Thoracic aorta (tissue), 2 donors: ENCODE data around the gene ZNF394. TPM values are rescaled to one million over a fixed set of nuclear protein-coding genes. Genes with fewer than 3 reads are reported as not detected.

Experiments
- ATAC-seq: fragments of 150-250 bp; one replicate; pipeline ENCODE4 v1.8.0; 2017; ENCODE audit warnings: low read depth; ENCODE audit not compliant: insufficient number of reproducible peaks, low FRiP score
- DNase-seq: peaks from one replicate; pipeline ENCODE4 v3.0.0-alpha.2; 2020; ENCODE audit warnings: low spot score
- H3K27ac ChIP-seq, 2 donors: fragments of 200-600 bp; sonication (generic); 1 replicate in 1 of 2; 2 replicates in 1 of 2; pipeline ENCODE4 v1.5.1; 2016; ENCODE audit warnings: mild to moderate bottlenecking in 2 of 2, moderate library complexity in 2 of 2
- H3K27me3 ChIP-seq: fragments of 200-600 bp; sonication (generic); replicated peaks from 2 replicates; pipeline ENCODE4 v1.6.0; 2016; ENCODE audit warnings: mild to moderate bottlenecking; ENCODE audit not compliant: insufficient read depth
- H3K36me3 ChIP-seq: fragments of 200-600 bp; sonication (generic); one replicate; pipeline ENCODE4 v1.5.1; 2016
- H3K4me1 ChIP-seq, 2 donors: fragments of 200-600 bp; sonication (generic); 1 replicate in 1 of 2; 2 replicates in 1 of 2; pipeline versions ENCODE4 v1.5.1 to v1.6.0; 2016; ENCODE audit warnings: low read depth in 2 of 2, mild to moderate bottlenecking in 1 of 2; ENCODE audit not compliant: control insufficient read depth in 1 of 2
- H3K4me3 ChIP-seq: fragments of 200-600 bp; sonication (generic); 2 replicates; pipeline ENCODE4 v1.5.1; 2016; ENCODE audit warnings: mild to moderate bottlenecking
- H3K9me3 ChIP-seq: fragments of 200-600 bp; sonication (generic); 2 replicates; pipeline ENCODE4 v1.5.1; 2016
- total RNA-seq, 2 donors: library from RNA; depleted of rRNA; stranded (reverse); fragments of >200 nt; gene quantifications; one replicate each; pipeline versions ENCODE4 v1.1.0 to v1.2.3, GENCODE V29; 2016
- TF ChIP-seq, protein P1 (sequence below): fragments of 200-600 bp; sonication (generic); IDR thresholded peaks from one replicate; pipeline ENCODE4 v1.5.1; 2019; ENCODE audit warnings: antibody characterized with exemption

ZNF394 gene
- total RNA-seq, 2 donors from 2014 or later, result 28.4 to 54.9 TPM

DNA sequence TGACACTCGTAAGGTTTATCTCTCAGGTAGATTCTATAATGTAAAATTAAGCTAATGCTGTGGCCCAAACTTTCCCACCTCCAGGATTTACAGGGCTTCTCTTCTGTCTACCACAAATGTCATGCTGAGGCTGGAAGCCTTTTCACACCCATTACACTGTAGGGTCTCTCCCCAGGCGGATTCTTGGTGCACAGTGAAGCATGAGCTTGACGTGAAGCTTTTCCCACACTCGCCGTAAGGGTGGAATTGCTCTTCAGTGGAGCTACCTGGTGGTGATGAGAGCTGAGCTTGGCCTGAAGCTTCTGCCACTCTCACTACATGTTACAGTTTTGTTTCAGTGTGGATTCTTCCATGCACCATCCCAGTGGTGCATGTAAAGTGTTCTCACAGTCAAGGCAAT is 40.5 kb upstream of the ZNF394 start:
- ATAC-seq, result no peak
- DNase-seq, result no peak
- H3K9me3 ChIP-seq, result peaks cover 25% of the 10 kb centered on the region

DNA sequence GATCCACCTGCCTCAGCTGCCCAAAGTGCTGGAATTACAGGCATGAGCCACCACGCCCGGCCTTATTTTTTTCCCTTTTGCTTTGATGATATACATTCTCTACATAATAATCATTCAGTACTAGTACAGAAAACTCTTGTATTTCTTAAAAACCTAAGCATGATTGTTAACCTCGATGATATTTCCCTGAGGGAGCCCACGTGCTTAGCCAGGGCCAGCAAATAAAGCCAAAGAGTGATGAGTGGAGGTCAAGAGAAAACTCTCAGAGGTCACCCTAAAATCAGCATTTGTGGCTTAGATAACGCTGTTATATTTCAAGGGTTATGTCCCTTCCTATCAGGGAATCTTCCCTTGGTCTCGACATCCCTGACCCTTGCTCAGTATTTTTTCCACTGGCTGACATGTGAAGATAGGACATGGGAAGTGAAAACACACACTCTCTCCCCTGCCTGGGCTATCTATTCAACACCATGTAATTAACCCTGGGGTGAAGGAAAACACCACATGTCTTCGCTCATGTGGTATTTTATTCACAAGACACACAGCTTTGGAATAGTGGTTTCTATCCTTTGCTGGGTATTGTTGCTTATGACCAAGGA is 39.2 kb upstream of the ZNF394 start:
- H3K9me3 ChIP-seq, result peaks cover 25% of the 10 kb centered on the region
- no peak overlapping the region for H3K4me3 ChIP-seq
- no peaks in the 10 kb centered on the region for H3K36me3 ChIP-seq
- DNase-seq, result no peak
- H3K27me3 ChIP-seq, result no peaks in the 10 kb centered on the region
- no peak overlapping the region for H3K27ac ChIP-seq
- no peaks in the 10 kb centered on the region for H3K4me1 ChIP-seq
- ATAC-seq, result no peak
- TF ChIP-seq, protein P1, sequence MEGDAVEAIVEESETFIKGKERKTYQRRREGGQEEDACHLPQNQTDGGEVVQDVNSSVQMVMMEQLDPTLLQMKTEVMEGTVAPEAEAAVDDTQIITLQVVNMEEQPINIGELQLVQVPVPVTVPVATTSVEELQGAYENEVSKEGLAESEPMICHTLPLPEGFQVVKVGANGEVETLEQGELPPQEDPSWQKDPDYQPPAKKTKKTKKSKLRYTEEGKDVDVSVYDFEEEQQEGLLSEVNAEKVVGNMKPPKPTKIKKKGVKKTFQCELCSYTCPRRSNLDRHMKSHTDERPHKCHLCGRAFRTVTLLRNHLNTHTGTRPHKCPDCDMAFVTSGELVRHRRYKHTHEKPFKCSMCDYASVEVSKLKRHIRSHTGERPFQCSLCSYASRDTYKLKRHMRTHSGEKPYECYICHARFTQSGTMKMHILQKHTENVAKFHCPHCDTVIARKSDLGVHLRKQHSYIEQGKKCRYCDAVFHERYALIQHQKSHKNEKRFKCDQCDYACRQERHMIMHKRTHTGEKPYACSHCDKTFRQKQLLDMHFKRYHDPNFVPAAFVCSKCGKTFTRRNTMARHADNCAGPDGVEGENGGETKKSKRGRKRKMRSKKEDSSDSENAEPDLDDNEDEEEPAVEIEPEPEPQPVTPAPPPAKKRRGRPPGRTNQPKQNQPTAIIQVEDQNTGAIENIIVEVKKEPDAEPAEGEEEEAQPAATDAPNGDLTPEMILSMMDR, result no peak

More for the DNA sequence above, 40.5 kb upstream of the ZNF394 start:
- Histone ChIP-seq H3K27me3 (no peaks in the 10 kb centered on the region), H3K4me3 (no peak overlapping the region), H3K4me1 (no peaks in the 10 kb centered on the region), H3K27ac (no peak overlapping the region), H3K36me3 (no peaks in the 10 kb centered on the region)
- TF ChIP-seq, protein P1, result no peak

DNA sequence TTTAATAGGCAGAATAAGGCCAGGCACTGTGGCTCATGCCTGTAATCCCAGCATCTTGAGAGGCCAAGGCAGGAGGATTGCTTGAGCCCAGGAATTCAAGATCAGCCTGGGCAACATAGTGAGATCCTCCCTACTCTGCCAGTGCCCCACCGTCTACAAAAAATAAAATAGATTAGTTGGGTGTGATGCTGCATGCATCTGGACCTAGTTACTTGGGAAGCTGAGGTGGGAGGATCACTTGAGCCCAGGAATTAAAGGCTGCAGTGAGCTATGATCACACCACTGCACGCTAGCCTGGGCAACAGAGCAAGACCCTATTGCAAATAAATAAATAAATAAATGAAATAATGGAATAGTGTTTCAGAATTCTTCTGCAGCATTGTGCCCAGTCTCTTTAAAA is 35.6 kb upstream of the ZNF394 start:
- DNase-seq (no peak), ATAC-seq (no peak)
- Histone ChIP-seq H3K4me3 (no peak overlapping the region), H3K27ac (no peak overlapping the region), H3K36me3 (peaks cover 24% of the 10 kb centered on the region), H3K27me3 (no peaks in the 10 kb centered on the region), H3K9me3 (peaks cover 46% of the 10 kb centered on the region), H3K4me1 (no peaks in the 10 kb centered on the region)
- TF ChIP-seq, protein P1, result no peak

DNA sequence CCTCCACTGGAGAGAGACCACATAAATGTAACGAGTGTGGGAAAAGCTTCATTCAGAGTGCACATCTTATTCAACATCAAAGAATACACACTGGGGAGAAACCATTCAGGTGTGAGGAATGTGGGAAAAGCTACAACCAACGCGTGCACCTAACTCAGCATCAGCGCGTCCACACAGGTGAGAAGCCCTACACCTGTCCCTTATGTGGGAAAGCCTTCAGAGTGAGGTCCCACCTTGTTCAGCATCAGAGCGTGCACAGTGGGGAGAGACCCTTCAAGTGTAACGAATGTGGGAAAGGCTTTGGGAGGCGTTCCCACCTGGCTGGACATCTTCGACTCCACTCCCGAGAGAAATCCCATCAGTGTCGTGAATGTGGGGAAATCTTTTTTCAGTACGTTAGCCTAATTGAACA is 31.3 kb upstream of the ZNF394 start:
- no peaks in the 10 kb centered on the region for H3K4me1 ChIP-seq
- H3K4me3 ChIP-seq, result no peak overlapping the region
- TF ChIP-seq, protein P1, result no peak
- DNase-seq, result no peak
- H3K9me3 ChIP-seq, result peaks cover 50% of the 10 kb centered on the region
- peaks cover 59% of the 10 kb centered on the region for H3K36me3 ChIP-seq
- H3K27me3 ChIP-seq, result no peaks in the 10 kb centered on the region
- no peak overlapping the region for H3K27ac ChIP-seq
- no peak for ATAC-seq

DNA sequence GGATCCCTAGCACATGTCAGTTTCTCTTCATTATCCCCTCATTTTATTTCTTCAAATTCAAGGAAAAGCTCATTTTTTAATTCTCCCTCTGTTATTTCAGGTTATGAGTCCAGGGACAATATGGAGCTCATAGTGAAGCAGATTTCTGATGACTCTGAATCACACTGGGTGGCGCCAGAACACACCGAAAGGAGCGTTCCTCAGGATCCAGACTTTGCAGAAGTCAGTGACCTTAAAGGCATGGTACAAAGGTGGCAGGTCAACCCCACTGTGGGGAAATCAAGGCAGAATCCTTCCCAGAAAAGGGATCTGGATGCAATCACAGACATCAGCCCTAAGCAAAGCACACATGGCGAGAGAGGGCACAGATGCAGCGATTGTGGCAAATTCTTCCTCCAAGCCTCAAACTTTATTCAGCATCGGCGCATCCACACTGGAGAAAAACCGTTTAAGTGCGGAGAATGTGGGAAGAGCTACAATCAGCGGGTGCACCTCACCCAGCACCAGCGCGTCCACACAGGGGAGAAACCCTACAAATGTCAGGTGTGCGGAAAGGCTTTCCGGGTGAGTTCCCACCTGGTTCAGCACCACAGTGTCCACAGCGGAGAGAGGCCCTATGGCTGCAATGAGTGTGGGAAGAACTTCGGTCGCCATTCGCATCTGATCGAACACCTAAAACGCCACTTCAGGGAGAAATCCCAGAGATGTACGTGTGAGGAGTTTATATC is 25.8 kb upstream of the ZNF394 start:
- Histone ChIP-seq H3K4me1 (no peaks in the 10 kb centered on the region), H3K4me3 (no peak overlapping the region), H3K27ac (no peak overlapping the region), H3K9me3 (peaks cover 22% of the 10 kb centered on the region), H3K27me3 (no peaks in the 10 kb centered on the region), H3K36me3 (peaks cover 55% of the 10 kb centered on the region)
- no peak for ATAC-seq
- TF ChIP-seq, protein P1, result no peak
- no peak for DNase-seq
